ENCODE measurements around the gene GRM1.

The GRM1 gene

GRCh38 chr6:146191166-146191565, 162.3 kb downstream of the GRM1 start:
- Histone ChIP-seq H3K9ac (ENCODE audit: low read length) (no peak overlapping the region), H3K4me2 (ENCODE audit: low read length) (no peak overlapping the region)

DNA sequence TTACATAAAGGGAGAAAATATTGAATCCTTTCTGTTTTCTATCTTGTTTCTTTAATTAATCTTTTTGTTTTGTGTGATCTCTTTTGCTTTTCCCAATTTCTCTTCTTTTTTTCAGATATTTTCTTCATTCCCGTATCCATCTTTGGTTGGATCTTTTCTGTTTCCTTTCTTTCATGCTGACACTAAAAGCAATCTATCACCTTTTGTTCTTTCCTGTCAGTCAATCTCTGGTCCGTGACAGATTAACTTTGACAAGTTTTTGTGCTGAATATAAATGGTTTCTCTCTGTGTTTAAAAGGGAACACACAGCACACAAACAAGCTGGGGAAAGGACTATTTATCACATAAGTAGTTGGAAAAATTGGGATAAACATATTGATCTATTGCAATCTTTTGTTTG, 162.8 kb downstream of the GRM1 start:
- no peaks in the 10 kb centered on the region for H3K27me3 ChIP-seq (ENCODE audit: low read depth, low read length)
- no peak overlapping the region for H2AFZ ChIP-seq (ENCODE audit: low read depth, low read length)
- H3K4me1 ChIP-seq (ENCODE audit: low read length), result no peaks in the 10 kb centered on the region
- H3K36me3 ChIP-seq (replicated peaks; ENCODE audit: low read depth, low read length), result no peaks in the 10 kb centered on the region
- H3K27ac ChIP-seq (ENCODE audit: low read length), result no peak overlapping the region
- H3K9me3 ChIP-seq (ENCODE audit: insufficient read depth, low read length), result no peaks in the 10 kb centered on the region
- TF ChIP-seq CTCF (IDR thresholded peaks at IDR 0.05; ENCODE audit: low read depth, low read length) (no peak), EZH2phosphoT487 (IDR thresholded peaks at IDR 0.05; ENCODE audit: low read depth) (no peak)
- no peaks in the 10 kb centered on the region for H4K20me1 ChIP-seq (ENCODE audit: insufficient read depth, low read length)
- no peak overlapping the region for H3K4me3 ChIP-seq (ENCODE audit: low read length)
- H3K9ac ChIP-seq (ENCODE audit: low read length), result no peak overlapping the region
- no peak overlapping the region for H3K4me2 ChIP-seq (ENCODE audit: low read length)
- H3K79me2 ChIP-seq (ENCODE audit: low read length), result no peaks in the 10 kb centered on the region

More at GRCh38 chr6:146191166-146191565, 162.3 kb downstream of the GRM1 start:
- Histone ChIP-seq H3K4me1 (ENCODE audit: low read length) (no peaks in the 10 kb centered on the region), H3K36me3 (replicated peaks; ENCODE audit: low read depth, low read length) (no peaks in the 10 kb centered on the region), H4K20me1 (ENCODE audit: insufficient read depth, low read length) (no peaks in the 10 kb centered on the region), H2AFZ (ENCODE audit: low read depth, low read length) (no peak overlapping the region), H3K9me3 (ENCODE audit: insufficient read depth, low read length) (no peaks in the 10 kb centered on the region), H3K27me3 (ENCODE audit: low read depth, low read length) (no peaks in the 10 kb centered on the region), H3K4me3 (ENCODE audit: low read length) (no peak overlapping the region), H3K79me2 (ENCODE audit: low read length) (no peaks in the 10 kb centered on the region), H3K27ac (ENCODE audit: low read length) (no peak overlapping the region)
- TF ChIP-seq EZH2phosphoT487 (IDR thresholded peaks at IDR 0.05; ENCODE audit: low read depth) (no peak), CTCF (IDR thresholded peaks at IDR 0.05; ENCODE audit: low read depth, low read length) (no peak)

DNA sequence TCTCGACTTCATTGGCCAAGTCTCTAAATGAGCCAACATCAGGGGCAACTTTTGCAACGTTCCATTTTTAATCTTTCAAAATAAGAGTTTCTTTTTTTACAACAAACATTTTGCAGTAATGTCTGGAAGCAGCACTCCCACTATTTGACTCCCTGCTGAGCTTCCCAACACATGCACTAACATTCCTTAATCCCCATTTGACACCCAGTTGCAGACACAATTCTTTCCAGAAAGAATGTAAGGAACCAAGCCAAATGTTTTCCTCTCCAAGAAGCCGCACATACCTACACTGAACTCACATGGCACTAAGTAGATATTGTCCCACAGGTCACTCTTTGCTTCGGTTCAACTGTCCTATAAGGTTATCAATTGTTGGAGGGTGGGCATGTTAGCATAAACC, 165.6 kb downstream of the GRM1 start:
- no peaks in the 10 kb centered on the region for H3K9me3 ChIP-seq (ENCODE audit: insufficient read depth, low read length)
- no peaks in the 10 kb centered on the region for H3K79me2 ChIP-seq (ENCODE audit: low read length)
- no peak for TF ChIP-seq CTCF (IDR thresholded peaks at IDR 0.05; ENCODE audit: low read depth, low read length)
- no peak for TF ChIP-seq EZH2phosphoT487 (IDR thresholded peaks at IDR 0.05; ENCODE audit: low read depth)
- no peak overlapping the region for H3K27ac ChIP-seq (ENCODE audit: low read length)
- no peaks in the 10 kb centered on the region for H3K4me1 ChIP-seq (ENCODE audit: low read length)
- no peak overlapping the region for H2AFZ ChIP-seq (ENCODE audit: low read depth, low read length)
- H4K20me1 ChIP-seq (ENCODE audit: insufficient read depth, low read length), result no peaks in the 10 kb centered on the region
- H3K36me3 ChIP-seq (replicated peaks; ENCODE audit: low read depth, low read length), result no peaks in the 10 kb centered on the region
- no peak overlapping the region for H3K4me3 ChIP-seq (ENCODE audit: low read length)
- H3K4me2 ChIP-seq (ENCODE audit: low read length), result no peak overlapping the region
- H3K27me3 ChIP-seq (ENCODE audit: low read depth, low read length), result no peaks in the 10 kb centered on the region
- no peak overlapping the region for H3K9ac ChIP-seq (ENCODE audit: low read length)

DNA sequence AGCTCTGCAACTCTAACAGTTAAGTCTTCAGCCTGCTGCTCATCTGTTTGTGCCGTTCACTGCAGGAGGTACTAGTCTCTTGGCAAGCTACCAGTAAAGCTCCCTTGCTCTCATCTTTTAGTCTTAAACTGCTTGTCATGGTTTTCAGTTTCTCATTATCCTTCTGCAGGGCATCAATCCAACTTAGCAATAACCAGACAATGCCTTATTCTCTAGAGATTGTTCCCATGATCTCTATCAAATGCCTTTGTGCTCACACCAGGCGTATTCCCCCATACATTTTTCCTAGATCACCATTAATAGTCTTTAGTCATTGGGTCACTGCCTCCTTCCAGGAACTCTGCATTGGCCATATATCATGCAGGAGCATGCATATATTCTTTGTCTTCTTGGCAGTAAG, 171.3 kb downstream of the GRM1 start:
- H3K4me1 ChIP-seq (ENCODE audit: low read length), result no peaks in the 10 kb centered on the region
- no peak overlapping the region for H3K4me2 ChIP-seq (ENCODE audit: low read length)
- H3K9ac ChIP-seq (ENCODE audit: low read length), result no peak overlapping the region
- no peaks in the 10 kb centered on the region for H3K9me3 ChIP-seq (ENCODE audit: insufficient read depth, low read length)
- no peaks in the 10 kb centered on the region for H4K20me1 ChIP-seq (ENCODE audit: insufficient read depth, low read length)
- no peaks in the 10 kb centered on the region for H3K79me2 ChIP-seq (ENCODE audit: low read length)
- no peaks in the 10 kb centered on the region for H3K36me3 ChIP-seq (replicated peaks; ENCODE audit: low read depth, low read length)
- no peak overlapping the region for H3K27ac ChIP-seq (ENCODE audit: low read length)
- no peak overlapping the region for H2AFZ ChIP-seq (ENCODE audit: low read depth, low read length)
- H3K27me3 ChIP-seq (ENCODE audit: low read depth, low read length), result no peaks in the 10 kb centered on the region
- TF ChIP-seq EZH2phosphoT487 (IDR thresholded peaks at IDR 0.05; ENCODE audit: low read depth) (no peak), CTCF (IDR thresholded peaks at IDR 0.05; ENCODE audit: low read depth, low read length) (no peak)
- no peak overlapping the region for H3K4me3 ChIP-seq (ENCODE audit: low read length)

Measured in OCI-LY3 (cell line).